HG03097 (cell line): Measurements from ENCODE around the gene CCDC149.

Experiments used
- ATAC-seq: cut with Tn5 transposase; IDR thresholded peaks from one replicate; pipeline ENCODE4 v1.9.1; 2021; ENCODE audit not compliant: unreplicated experiment, low FRiP score

The CCDC149 gene

DNA sequence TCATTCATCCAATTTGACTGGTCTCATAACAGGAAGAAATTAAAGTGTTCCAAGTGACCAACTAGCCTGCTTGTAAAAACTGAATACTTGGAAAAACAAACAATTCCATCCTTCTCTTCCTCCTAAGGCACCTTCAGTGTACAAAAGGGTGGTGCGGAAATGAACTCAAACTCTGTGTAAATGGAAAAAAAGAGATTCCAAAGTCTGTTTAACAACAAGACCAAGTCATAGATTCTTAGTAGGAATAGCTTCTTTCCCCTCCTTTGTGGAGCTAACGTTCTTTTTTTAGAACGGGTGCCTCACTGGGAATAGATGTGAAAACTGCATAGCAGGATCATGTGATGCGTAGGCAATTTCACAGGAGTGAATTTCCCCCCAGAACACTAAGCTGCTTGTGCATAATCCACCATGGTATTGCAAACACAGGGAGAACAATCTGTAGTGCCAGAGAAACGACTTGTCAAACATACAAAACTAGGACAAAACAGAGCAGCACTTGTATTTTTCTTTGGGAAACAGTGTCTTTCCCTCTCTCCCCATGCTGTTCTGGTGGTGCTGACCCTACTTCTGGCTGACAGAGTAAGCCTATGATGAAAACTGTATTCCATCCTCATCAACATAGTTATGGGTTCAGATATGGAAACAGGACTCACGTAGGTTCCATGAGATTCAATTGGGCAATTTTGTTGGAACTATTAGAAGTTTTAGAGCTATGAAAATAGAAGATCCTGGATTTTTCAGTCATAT lies 130.7 kb downstream of the CCDC149 start:
- no peak for ATAC-seq

GRCh38 chr4:24780936-24781495 lies 131.8 kb downstream of the CCDC149 start:
- no peak for ATAC-seq

- no peak for ATAC-seq
Observed at GRCh38 chr4:24778464-24779225, 134.2 kb downstream of the CCDC149 start.

GRCh38 chr4:24777536-24778463 lies 135.0 kb downstream of the CCDC149 start:
- no peak for ATAC-seq

DNA sequence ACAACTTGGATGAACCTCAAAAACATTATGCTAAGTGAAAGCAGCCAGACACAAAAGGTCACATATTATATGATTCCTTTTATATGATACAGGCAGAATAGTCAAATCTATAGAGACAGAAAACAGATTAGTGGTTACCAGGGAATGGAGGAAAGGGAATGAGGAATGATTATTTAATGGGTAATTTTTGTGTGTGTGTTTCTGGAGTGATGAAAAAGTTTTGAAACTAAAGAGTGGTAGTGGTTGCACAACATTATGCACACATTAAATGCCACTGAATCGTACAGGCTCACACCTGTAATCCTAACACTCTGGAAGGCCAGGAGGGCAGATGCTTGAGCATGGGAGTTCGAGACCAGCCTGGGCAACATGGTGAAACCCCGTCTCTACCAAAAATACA lies 137.1 kb downstream of the CCDC149 start:
- no peak for ATAC-seq

- ATAC-seq, result no peak
Observed at GRCh38 chr4:24775032-24775605, 137.7 kb downstream of the CCDC149 start.

- no peak for ATAC-seq
Observed at GRCh38 chr4:24774452-24774851, 138.4 kb downstream of the CCDC149 start.

GRCh38 chr4:24772952-24773351 lies 139.9 kb downstream of the CCDC149 start:
- ATAC-seq, result no peak

DNA sequence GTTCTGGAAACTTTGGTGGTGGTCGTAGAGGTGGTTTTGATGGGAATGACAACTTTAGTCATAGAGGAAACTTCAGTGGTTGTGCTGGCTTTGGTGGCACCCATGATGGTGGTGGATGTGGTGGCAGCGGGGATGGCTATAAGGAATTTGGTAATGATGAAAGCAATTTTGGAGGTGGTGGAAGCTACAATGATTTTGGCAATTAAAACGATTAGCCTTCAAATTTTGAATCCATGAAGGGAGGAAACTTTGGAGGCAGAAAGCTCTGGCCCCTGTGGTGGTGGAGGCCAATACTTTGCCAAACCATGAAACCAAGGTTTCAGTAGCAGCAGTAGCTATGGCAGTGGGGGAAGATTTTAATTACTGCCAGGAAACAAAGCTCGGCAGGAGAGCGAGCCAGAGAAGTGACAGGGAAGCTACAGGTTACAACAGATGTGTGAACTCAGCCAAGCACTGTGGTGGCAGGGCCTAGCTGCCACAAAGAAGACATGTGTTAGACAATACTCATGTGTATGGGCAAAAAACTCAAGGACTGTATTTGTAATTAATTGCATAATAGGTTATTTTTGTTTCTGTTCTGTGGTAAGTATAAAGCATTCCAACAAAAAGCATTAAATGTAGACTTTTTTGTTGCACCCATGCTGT lies 140.7 kb downstream of the CCDC149 start:
- ATAC-seq, result no peak

DNA sequence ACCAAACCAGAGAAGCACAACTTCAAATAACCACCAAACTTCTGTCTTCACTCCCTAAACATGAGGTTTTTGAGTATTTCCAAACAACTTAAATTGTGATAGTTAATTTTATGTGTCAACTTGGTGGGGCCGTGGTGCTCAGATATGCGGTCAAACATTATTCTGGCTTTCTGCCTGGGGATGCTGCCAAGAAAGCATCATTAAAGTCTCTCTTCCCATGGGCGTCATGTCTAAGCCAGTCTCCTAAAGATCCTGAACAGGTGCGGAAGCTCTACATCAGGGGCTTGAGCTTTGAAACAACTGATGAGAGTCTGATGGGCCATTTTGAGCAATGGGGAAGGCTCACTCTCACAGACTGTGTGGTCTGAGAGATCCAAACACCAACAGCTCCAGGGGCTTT lies 141.6 kb downstream of the CCDC149 start:
- ATAC-seq, result no peak

DNA sequence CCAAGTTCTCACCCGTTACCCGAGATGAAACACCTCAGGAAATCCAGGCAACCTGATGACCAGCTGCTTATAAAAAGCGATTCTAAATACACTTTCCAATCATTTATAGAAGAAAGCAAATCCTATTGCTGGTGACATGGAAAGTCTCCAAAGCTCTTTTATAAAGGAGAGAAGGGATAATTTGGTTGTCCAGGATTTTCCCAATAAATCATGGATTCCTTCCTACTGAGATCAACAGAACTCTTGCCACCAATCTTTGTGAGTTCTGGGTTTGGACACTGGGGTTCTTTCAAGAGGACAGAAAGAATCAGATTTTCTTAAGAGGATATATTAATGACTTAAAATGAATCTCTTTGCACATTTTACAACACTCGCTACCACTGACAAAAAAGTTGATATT lies 142.2 kb downstream of the CCDC149 start:
- ATAC-seq, result no peak

DNA sequence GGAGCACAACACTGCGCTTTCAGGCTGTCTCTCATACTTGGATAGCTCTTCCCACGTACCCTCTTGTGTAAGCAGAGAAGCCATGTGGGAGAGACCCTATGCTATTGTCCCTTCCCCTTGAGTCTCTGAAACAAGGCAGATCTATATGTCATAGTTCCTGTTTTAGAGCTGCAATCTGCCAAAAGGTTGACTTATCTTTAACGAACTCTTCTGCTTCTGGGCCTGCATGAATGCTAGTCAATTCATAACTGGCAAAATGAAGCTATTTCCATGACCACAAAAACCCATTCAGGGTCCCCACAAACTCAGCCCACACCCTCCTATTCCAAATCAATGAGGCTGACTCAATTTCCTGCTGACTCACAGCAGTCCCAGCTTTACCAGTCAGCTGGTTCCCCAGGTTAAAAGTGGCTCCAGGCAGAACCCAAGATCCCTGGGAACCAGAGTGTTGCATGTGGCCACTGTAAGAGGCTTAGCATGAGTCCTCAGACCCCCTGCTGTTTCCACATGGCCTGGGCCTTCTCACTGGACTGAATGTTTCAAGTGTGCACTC lies 142.7 kb downstream of the CCDC149 start:
- ATAC-seq, result peak; percentile 82

DNA sequence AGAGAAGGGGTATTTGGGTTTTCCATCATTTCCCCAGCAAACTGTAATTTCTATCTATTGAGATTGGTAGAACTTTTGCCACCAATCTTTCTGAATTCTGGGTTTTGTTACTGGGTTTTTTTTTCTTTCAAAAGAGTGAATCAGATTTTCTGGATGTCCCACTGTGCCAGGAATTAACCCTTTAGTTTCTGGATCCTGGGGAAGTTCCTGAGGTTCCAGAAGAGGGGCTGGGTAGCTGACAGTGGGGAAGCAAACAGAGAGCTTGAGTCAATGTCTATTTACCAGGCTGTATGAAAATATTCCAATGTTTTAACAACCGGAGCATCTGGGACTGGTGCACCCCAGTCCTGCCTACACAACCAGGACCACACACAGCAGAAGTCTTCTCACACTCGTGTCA lies 143.3 kb downstream of the CCDC149 start:
- ATAC-seq, result no peak

DNA sequence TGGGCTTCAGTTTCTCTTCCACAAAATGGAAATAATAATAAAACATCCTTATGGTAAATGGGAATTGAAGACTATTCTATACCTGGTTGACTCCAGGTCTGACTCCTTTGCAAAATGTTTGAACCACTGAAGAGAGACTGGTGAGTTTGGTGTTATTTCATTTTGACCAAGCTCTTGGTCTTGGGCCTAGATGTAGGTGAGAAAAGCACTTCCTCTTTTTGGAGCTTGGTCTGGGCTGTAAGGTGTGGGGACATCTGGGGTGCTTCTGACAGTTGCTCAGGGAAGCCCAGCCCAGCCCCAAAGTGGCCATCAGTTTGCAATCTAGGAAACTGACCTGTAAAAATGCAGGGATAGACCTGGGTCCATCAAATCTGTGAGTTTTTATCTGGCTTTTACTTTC lies 144.2 kb downstream of the CCDC149 start:
- ATAC-seq, result peak; percentile 68

DNA sequence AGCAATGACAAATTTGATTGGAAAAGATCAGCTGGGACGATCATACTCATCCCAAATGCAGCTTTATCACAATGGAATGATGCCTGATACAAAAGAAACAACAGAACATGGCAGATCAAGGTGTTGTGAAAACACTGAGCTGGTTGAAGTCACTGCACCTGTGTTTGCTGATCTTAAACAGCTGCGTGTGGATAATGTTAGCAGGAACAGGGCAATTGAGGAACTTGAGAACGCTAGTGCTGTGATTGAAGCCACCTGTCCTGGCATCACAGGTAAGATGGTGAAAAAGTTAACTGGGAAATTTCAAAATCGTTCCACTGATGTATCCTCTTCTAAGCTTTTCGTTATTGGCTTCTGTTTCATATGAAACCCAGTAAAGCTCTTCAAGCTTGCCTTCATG lies 144.8 kb downstream of the CCDC149 start:
- no peak for ATAC-seq

- ATAC-seq, result no peak
Observed at GRCh38 chr4:24765376-24765988, 147.4 kb downstream of the CCDC149 start.

DNA sequence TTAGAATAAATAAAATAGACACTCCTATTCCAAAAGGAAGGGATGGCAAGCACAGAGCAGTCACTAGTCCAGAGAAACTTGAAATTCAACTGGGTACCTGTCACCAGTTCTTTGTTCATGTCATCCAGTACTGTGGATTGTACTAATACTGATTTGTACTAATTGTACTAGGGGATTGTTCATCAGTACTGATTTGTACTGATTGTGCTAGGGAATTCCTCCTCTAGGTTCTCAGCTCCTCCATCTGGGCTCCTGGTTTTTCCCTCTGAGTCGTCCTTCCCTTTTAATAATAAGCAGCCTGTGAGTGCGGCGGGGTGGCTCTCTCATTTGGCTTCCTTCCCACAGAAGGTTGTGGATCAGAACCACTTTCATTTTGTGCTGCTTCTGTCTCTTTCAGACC lies 148.5 kb downstream of the CCDC149 start:
- no peak for ATAC-seq

GRCh38 chr4:24763631-24764297 lies 149.1 kb downstream of the CCDC149 start:
- ATAC-seq, result no peak
